WTC11 (cell line): ENCODE measurements around the gene COG5. TPM values are rescaled to one million over a fixed set of nuclear protein-coding genes. Genes with fewer than 3 reads are reported as not detected.

Experiments used
- ATAC-seq: fragments of 200-7000 bp; cut with Tn5 transposase; 2 replicates; pipeline ENCODE4 v1.10.0; 2021; ENCODE audit warnings: mild to moderate bottlenecking, moderate library complexity
- CTCF ChIA-PET: fragments of 300-600 bp; sonication (Branson Sonifier 250); formaldehyde crosslinking; loops from one replicate; lab custom pipeline; 2021; ENCODE audit warnings: antibody characterized with exemption; lab: Charles Lee
- POLR2A ChIA-PET: fragments of 350-600 bp; sonication (Branson Sonifier 250); formaldehyde crosslinking; loops from one replicate; lab custom pipeline; 2021; ENCODE audit warnings: antibody characterized with exemption; lab: Charles Lee
- DNase-seq: peaks from one replicate; pipeline ENCODE4 v3.0.0; 2021; ENCODE audit warnings: low spot score
- H3K27ac Mint-ChIP-seq: 2 replicates; pipeline ENCODE4 v1.8.0; 2021; ENCODE audit warnings: mixed read lengths
- H3K27me3 Mint-ChIP-seq: 2 replicates; pipeline ENCODE4 v1.8.0; 2021; ENCODE audit warnings: low read depth, mild to moderate bottlenecking, moderate library complexity, mixed read lengths
- H3K36me3 Mint-ChIP-seq: 2 replicates; pipeline ENCODE4 v1.8.0; 2021; ENCODE audit warnings: mixed read lengths
- H3K4me1 Mint-ChIP-seq: 2 replicates; pipeline ENCODE4 v1.8.0; 2022; ENCODE audit warnings: mixed read lengths
- H3K4me3 Mint-ChIP-seq: 2 replicates; pipeline ENCODE4 v1.8.0; 2021; ENCODE audit warnings: mild to moderate bottlenecking, moderate library complexity, mixed read lengths
- H3K9me3 Mint-ChIP-seq: 2 replicates; pipeline ENCODE4 v1.8.0; 2021; ENCODE audit warnings: mixed read lengths
- CREB1 ChIP-seq: sonication (generic); formaldehyde crosslinking; IDR thresholded peaks from 2 replicates; pipeline ENCODE4 v1.8.0; 2023; ENCODE audit warnings: mild to moderate bottlenecking, missing genetic modification reagents
- CREM ChIP-seq: sonication (generic); formaldehyde crosslinking; IDR thresholded peaks from 2 replicates; pipeline ENCODE4 v1.8.1; 2022; ENCODE audit warnings: mild to moderate bottlenecking, missing genetic modification reagents, moderate library complexity
- ELF4 ChIP-seq: sonication (generic); formaldehyde crosslinking; IDR thresholded peaks from 2 replicates; pipeline ENCODE4 v1.8.1; 2022; ENCODE audit warnings: low read depth, mild to moderate bottlenecking, moderate library complexity, missing genetic modification reagents
- EMX1 ChIP-seq: fragments of 250-450 bp; sonication (Bioruptor Pico); IDR thresholded peaks from 2 replicates; pipeline ENCODE4 v1.8.0; 2021; ENCODE audit warnings: mild to moderate bottlenecking
- ETV6 ChIP-seq: sonication (generic); formaldehyde crosslinking; IDR thresholded peaks from 2 replicates; pipeline ENCODE4 v1.8.1; 2022; ENCODE audit warnings: mild to moderate bottlenecking, missing genetic modification reagents
- JUN ChIP-seq: sonication (generic); formaldehyde crosslinking; IDR thresholded peaks from 2 replicates; pipeline ENCODE4 v1.8.0; 2023; ENCODE audit warnings: mild to moderate bottlenecking, missing genetic modification reagents
- MXD4 ChIP-seq: fragments of 250-450 bp; sonication (Bioruptor Pico); IDR thresholded peaks from 2 replicates; pipeline ENCODE4 v1.8.0; 2021; ENCODE audit warnings: mild to moderate bottlenecking, moderate library complexity, borderline replicate concordance
- MYBL2 ChIP-seq: sonication (generic); formaldehyde crosslinking; IDR thresholded peaks from 2 replicates; pipeline ENCODE4 v1.8.1; 2023; ENCODE audit warnings: mild to moderate bottlenecking, moderate library complexity, missing genetic modification reagents
- NFATC4 ChIP-seq: fragments of 250-450 bp; sonication (Bioruptor Pico); IDR thresholded peaks from 2 replicates; pipeline ENCODE4 v1.9.0; 2021; ENCODE audit warnings: mild to moderate bottlenecking
- NR3C1 ChIP-seq: sonication (generic); formaldehyde crosslinking; conservative IDR thresholded peaks from 2 replicates; pipeline ENCODE4 v1.8.1; 2023; ENCODE audit warnings: low read depth, mild to moderate bottlenecking, missing genetic modification reagents
- TEAD4 ChIP-seq: sonication (generic); formaldehyde crosslinking; IDR thresholded peaks from 2 replicates; pipeline ENCODE4 v1.8.0; 2022; ENCODE audit warnings: mild to moderate bottlenecking, missing genetic modification reagents
- TP53 ChIP-seq: sonication (generic); formaldehyde crosslinking; IDR thresholded peaks from 2 replicates; pipeline ENCODE4 v1.8.1; 2023; ENCODE audit warnings: mild to moderate bottlenecking, missing genetic modification reagents
- ZBTB21 ChIP-seq: sonication (generic); formaldehyde crosslinking; IDR thresholded peaks from 2 replicates; pipeline ENCODE4 v1.8.1; 2023; ENCODE audit warnings: mild to moderate bottlenecking, missing genetic modification reagents, borderline replicate concordance
- ZNF396 ChIP-seq: fragments of 250-450 bp; sonication (Bioruptor Pico); IDR thresholded peaks from 2 replicates; pipeline ENCODE4 v1.8.0; 2021; ENCODE audit warnings: mild to moderate bottlenecking, moderate library complexity, borderline replicate concordance
- total RNA-seq: library from RNA; stranded (reverse); gene quantifications from 3 replicates; pipeline ENCODE4 v1.2.3, GENCODE V29; 2021
- TF ChIP-seq, protein P1 (sequence below): sonication (generic); formaldehyde crosslinking; IDR thresholded peaks from 2 replicates; pipeline ENCODE4 v1.8.0; 2022; ENCODE audit warnings: mild to moderate bottlenecking, missing genetic modification reagents
- TF ChIP-seq, protein P2 (sequence below): sonication (generic); formaldehyde crosslinking; IDR thresholded peaks from 2 replicates; pipeline ENCODE4 v1.8.0; 2022; ENCODE audit warnings: mild to moderate bottlenecking, missing genetic modification reagents
- TF ChIP-seq, protein P3 (sequence below): sonication (generic); formaldehyde crosslinking; IDR thresholded peaks from 2 replicates; pipeline ENCODE4 v1.8.0; 2023; ENCODE audit warnings: missing genetic modification reagents
- TF ChIP-seq, protein P4 (sequence below): sonication (generic); formaldehyde crosslinking; conservative IDR thresholded peaks from 2 replicates; pipeline ENCODE4 v1.8.1; 2022; ENCODE audit warnings: mild to moderate bottlenecking, missing genetic modification reagents
- TF ChIP-seq, protein P5 (sequence below): sonication (generic); formaldehyde crosslinking; IDR thresholded peaks from 2 replicates; pipeline ENCODE4 v1.8.1; 2022; ENCODE audit warnings: missing genetic modification reagents, borderline replicate concordance
- TF ChIP-seq, protein P6 (sequence below): fragments of 200-600 bp; IDR thresholded peaks from 2 replicates; pipeline ENCODE4 v1.8.0; 2022; ENCODE audit warnings: antibody characterized with exemption
- TF ChIP-seq, protein P7 (sequence below): fragments of 250-450 bp; sonication (Bioruptor Pico); IDR thresholded peaks from 2 replicates; pipeline ENCODE4 v2.1.2; 2022; ENCODE audit warnings: mild to moderate bottlenecking, moderate library complexity

COG5 gene
- total RNA-seq, 1 experiment from 2014 or later: 23.8 TPM

DNA sequence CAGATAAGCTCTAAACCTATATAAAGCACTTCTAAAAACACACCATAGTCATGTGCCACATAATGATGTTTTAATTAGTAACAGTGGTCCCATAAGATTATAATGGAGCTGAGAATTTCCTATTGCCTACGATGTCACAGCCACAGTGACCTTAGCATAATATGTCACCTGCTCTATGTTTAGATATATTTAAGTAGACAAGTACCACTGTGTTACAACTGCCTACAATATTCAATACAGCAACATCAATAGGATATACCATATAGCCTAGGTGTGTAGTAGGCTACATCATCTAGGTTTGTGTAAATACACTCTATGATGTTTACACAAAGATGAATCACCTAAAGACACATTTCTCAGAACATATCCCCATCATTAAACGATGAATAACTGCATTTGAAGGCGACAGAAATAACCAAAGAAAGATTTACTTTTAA lies 69.4 kb downstream of the COG5 start (continued):
- TF ChIP-seq, protein P1, sequence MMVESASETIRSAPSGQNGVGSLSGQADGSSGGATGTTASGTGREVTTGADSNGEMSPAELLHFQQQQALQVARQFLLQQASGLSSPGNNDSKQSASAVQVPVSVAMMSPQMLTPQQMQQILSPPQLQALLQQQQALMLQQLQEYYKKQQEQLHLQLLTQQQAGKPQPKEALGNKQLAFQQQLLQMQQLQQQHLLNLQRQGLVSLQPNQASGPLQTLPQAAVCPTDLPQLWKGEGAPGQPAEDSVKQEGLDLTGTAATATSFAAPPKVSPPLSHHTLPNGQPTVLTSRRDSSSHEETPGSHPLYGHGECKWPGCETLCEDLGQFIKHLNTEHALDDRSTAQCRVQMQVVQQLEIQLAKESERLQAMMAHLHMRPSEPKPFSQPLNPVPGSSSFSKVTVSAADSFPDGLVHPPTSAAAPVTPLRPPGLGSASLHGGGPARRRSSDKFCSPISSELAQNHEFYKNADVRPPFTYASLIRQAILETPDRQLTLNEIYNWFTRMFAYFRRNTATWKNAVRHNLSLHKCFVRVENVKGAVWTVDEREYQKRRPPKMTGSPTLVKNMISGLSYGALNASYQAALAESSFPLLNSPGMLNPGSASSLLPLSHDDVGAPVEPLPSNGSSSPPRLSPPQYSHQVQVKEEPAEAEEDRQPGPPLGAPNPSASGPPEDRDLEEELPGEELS: no peak
- TF ChIP-seq ELF4 (CRISPR knock-in tag) (no peak), JUN (no peak), NR3C1 (CRISPR knock-in tag) (no peak), ETV6 (CRISPR knock-in tag) (no peak)
- TF ChIP-seq, protein P2, sequence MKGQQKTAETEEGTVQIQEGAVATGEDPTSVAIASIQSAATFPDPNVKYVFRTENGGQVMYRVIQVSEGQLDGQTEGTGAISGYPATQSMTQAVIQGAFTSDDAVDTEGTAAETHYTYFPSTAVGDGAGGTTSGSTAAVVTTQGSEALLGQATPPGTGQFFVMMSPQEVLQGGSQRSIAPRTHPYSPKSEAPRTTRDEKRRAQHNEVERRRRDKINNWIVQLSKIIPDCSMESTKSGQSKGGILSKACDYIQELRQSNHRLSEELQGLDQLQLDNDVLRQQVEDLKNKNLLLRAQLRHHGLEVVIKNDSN (CRISPR knock-in tag): no peak
- TF ChIP-seq, protein P3, sequence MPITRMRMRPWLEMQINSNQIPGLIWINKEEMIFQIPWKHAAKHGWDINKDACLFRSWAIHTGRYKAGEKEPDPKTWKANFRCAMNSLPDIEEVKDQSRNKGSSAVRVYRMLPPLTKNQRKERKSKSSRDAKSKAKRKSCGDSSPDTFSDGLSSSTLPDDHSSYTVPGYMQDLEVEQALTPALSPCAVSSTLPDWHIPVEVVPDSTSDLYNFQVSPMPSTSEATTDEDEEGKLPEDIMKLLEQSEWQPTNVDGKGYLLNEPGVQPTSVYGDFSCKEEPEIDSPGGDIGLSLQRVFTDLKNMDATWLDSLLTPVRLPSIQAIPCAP (CRISPR knock-in tag): no peak
- TF ChIP-seq, protein P4, sequence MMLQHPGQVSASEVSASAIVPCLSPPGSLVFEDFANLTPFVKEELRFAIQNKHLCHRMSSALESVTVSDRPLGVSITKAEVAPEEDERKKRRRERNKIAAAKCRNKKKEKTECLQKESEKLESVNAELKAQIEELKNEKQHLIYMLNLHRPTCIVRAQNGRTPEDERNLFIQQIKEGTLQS (CRISPR knock-in tag): no peak

DNA sequence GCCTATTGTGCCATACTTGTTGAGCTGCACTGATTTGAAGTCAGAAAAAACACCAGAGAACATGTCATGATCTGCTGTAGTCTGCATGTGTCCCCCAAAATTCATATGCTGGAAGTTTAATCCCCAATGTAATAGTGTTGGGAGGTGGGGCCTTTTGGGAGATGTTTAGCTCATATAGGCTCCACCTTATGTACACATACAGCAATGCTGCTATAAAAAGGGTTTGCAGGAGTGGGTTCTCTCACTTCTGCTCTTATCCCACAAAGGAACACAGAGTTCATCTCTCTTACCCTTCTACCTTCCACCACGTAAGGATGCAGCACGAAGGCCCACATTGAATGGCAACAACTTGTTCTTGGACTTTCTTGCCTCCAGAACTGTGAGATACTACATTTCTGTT lies 70.8 kb downstream of the COG5 start:
- TF ChIP-seq EMX1 (CRISPR knock-in tag) (no peak), NFATC4 (no peak), CREB1 (CRISPR knock-in tag) (no peak), ZBTB21 (CRISPR knock-in tag) (no peak), TEAD4 (CRISPR knock-in tag) (no peak), TP53 (CRISPR knock-in tag) (no peak), CREM (CRISPR knock-in tag) (no peak), MXD4 (CRISPR knock-in tag) (no peak), MYBL2 (CRISPR knock-in tag) (no peak), ZNF396 (CRISPR knock-in tag) (no peak)
- TF ChIP-seq, protein P5, sequence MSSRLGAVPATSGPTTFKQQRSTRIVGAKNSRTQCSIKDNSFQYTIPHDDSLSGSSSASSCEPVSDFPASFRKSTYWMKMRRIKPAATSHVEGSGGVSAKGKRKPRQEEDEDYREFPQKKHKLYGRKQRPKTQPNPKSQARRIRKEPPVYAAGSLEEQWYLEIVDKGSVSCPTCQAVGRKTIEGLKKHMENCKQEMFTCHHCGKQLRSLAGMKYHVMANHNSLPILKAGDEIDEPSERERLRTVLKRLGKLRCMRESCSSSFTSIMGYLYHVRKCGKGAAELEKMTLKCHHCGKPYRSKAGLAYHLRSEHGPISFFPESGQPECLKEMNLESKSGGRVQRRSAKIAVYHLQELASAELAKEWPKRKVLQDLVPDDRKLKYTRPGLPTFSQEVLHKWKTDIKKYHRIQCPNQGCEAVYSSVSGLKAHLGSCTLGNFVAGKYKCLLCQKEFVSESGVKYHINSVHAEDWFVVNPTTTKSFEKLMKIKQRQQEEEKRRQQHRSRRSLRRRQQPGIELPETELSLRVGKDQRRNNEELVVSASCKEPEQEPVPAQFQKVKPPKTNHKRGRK (CRISPR knock-in tag): no peak
- TF ChIP-seq, protein P6, sequence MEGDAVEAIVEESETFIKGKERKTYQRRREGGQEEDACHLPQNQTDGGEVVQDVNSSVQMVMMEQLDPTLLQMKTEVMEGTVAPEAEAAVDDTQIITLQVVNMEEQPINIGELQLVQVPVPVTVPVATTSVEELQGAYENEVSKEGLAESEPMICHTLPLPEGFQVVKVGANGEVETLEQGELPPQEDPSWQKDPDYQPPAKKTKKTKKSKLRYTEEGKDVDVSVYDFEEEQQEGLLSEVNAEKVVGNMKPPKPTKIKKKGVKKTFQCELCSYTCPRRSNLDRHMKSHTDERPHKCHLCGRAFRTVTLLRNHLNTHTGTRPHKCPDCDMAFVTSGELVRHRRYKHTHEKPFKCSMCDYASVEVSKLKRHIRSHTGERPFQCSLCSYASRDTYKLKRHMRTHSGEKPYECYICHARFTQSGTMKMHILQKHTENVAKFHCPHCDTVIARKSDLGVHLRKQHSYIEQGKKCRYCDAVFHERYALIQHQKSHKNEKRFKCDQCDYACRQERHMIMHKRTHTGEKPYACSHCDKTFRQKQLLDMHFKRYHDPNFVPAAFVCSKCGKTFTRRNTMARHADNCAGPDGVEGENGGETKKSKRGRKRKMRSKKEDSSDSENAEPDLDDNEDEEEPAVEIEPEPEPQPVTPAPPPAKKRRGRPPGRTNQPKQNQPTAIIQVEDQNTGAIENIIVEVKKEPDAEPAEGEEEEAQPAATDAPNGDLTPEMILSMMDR: no peak
- TF ChIP-seq, protein P7, sequence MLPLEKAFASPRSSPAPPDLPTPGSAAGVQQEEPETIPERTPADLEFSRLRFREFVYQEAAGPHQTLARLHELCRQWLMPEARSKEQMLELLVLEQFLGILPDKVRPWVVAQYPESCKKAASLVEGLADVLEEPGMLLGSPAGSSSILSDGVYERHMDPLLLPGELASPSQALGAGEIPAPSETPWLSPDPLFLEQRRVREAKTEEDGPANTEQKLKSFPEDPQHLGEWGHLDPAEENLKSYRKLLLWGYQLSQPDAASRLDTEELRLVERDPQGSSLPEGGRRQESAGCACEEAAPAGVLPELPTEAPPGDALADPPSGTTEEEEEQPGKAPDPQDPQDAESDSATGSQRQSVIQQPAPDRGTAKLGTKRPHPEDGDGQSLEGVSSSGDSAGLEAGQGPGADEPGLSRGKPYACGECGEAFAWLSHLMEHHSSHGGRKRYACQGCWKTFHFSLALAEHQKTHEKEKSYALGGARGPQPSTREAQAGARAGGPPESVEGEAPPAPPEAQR (CRISPR knock-in tag): no peak
- TF ChIP-seq, protein P4 (CRISPR knock-in tag): no peak
- TF ChIP-seq, all 79 proteins: peak for 0
- ATAC-seq (no peak), DNase-seq (no peak)
- H3K27ac Mint-ChIP-seq: no peak overlapping the region
- ChIA-PET CTCF (no interaction called here), POLR2A (no interaction called here)
- H3K4me3 Mint-ChIP-seq: no peak overlapping the region
- peaks cover 8% of the 10 kb centered on the region for H3K4me1 Mint-ChIP-seq
- H3K27me3 Mint-ChIP-seq: no peaks in the 10 kb centered on the region
- peaks cover 20% of the 10 kb centered on the region for H3K9me3 Mint-ChIP-seq
- H3K36me3 Mint-ChIP-seq: peaks cover 7% of the 10 kb centered on the region; the same call in 1 of the 2 replicates
